Fibroblast of the aortic adventitia (primary cell): Measurements from ENCODE around the gene PLCL1. TPM values are rescaled to one million over a fixed set of nuclear protein-coding genes. Genes with fewer than 3 reads are reported as not detected.
"Not testable (repeated sequence)": the region's sequence is repeated elsewhere in the genome, so short reads cannot be mapped to it uniquely, and the experiment has no call there.

Source experiments
- DNase-seq: peaks from one replicate; pipeline ENCODE4 v3.0.0-alpha.2; 2010; ENCODE audit warnings: low read depth
- H3K4me3 ChIP-seq: 2 replicates; pipeline ENCODE4 v1.5.1; 2011; ENCODE audit warnings: low read depth, mild to moderate bottlenecking, control low read depth, low read length, moderate library complexity
- total RNA-seq: library from RNA; depleted of rRNA; stranded (reverse); fragments of >200 nt; gene quantifications from 2 replicates; pipeline ENCODE4 v1.2.3, GENCODE V29; 2012; ENCODE audit warnings: low replicate concordance
- TF ChIP-seq, protein P1 (sequence below): IDR thresholded peaks from 2 replicates; pipeline ENCODE4 v1.5.1; 2011; ENCODE audit warnings: mild to moderate bottlenecking, low read length, control low read depth, inconsistent platforms; ENCODE audit not compliant: insufficient read depth

Gene PLCL1
- total RNA-seq, 1 donor: 17.7 TPM

DNA sequence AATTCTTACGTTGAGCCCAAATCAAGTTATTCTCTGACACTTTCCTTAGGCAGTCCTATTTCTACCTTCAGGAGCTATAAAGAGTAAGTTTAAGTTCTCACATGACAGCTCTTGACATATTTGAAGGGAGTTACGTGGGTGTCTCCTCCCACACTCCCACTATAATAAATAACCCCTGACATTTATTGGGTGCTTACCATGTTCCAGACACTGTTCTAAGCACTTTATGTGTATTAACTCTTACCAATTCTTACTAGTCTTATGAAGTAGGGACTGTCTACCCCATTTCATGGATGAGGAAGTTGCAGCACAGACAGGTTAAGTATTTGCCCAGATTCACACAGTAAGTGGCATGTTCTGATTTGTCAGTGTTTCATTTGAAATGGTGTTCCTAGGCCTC lies 17.9 kb downstream of the PLCL1 start:
- TF ChIP-seq, protein P1, sequence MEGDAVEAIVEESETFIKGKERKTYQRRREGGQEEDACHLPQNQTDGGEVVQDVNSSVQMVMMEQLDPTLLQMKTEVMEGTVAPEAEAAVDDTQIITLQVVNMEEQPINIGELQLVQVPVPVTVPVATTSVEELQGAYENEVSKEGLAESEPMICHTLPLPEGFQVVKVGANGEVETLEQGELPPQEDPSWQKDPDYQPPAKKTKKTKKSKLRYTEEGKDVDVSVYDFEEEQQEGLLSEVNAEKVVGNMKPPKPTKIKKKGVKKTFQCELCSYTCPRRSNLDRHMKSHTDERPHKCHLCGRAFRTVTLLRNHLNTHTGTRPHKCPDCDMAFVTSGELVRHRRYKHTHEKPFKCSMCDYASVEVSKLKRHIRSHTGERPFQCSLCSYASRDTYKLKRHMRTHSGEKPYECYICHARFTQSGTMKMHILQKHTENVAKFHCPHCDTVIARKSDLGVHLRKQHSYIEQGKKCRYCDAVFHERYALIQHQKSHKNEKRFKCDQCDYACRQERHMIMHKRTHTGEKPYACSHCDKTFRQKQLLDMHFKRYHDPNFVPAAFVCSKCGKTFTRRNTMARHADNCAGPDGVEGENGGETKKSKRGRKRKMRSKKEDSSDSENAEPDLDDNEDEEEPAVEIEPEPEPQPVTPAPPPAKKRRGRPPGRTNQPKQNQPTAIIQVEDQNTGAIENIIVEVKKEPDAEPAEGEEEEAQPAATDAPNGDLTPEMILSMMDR: no peak
- DNase-seq: no peak
- H3K4me3 ChIP-seq: no peak overlapping the region

DNA sequence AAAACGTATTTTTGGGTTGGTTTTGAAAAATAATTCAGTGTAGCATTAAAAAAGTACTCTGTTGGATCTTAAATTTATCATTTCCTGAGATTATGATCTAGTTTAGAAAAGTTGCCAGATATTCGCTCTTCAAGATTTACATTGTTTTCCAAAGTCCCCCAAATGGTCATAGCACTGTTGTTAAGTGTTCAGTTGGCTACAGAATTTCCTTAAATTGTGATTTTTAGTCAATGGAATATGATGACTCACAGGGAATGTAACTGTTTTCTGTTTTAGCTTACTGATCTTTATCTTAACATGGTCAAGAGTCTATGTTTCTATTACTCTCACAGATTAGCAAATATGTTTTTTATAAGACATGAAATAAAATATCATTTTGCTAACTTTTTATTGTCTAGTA lies 23.2 kb downstream of the PLCL1 start:
- H3K4me3 ChIP-seq: no peak overlapping the region
- peak; percentile 73 for DNase-seq
- TF ChIP-seq, protein P1: no peak

DNA sequence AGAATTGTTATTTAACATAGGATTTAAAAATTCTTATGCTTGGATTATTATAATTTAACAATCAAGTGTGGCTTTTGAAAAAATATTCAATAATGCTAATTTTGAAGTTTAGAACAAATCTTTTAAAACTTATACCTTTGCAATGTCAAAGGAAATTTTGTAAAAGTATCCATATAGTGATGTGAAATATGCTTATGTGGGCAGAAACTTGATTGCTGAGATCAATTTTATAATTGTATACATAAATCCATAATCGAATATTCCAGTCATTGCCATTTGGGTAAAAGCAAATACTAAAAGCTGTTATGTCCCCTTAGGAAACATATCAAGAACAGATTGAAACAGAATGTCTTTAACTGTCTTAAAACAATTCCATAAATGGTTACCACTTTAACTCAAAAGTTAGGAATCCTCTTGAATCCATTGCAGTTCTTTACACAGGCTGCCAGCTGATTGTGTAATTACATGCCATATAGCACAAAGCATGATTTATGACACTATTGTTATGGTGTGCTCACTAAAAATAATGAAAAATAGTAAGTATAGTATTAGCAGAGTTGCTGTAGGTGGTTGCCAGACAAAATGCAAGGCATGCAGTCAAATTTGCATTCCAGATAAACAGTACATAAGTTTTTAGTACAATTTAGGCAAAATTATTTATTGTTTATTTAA lies 24.2 kb downstream of the PLCL1 start:
- TF ChIP-seq, protein P1: no peak
- H3K4me3 ChIP-seq: no peak overlapping the region
- peak; percentile 96 for DNase-seq

DNA sequence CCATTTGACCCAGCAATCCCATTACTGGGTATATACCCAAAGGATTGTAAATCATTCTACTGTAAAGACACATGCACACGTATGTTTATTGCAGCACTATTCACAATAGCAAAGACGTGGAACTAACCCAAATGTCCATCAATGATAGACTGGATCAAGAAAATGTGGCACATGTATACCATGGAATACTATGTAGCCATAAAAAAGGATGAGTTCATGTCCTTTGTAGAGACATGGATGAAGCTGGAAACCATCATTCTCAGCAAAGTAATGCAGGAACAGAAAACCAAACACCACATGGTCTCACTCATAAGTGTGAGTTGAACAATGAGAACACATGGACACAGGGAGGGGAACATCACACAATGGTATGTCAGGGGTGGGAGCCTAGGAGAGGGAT lies 30.4 kb downstream of the PLCL1 start:
- not testable (repeated sequence) for DNase-seq, H3K4me3 ChIP-seq

DNA sequence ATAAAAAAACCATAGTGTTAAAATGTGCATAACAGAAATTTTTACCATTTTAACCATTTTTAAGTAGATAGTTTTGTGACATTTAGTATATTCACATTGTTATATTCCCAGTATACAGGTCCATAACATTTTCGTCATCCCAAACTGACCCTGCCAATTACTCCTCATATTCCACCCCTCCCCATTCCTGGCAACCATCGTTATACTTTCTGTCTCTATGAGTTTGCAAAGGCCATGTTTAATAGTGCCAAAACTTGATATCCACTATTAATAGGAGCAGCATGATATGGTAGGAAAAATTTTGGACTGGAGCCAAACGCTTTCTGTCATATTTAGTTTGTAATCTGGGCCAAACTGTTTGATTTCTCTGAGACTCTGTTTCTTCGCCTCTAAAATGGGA lies 30.9 kb downstream of the PLCL1 start:
- TF ChIP-seq, protein P1: no peak
- H3K4me3 ChIP-seq: no peak overlapping the region
- no peak for DNase-seq

DNA sequence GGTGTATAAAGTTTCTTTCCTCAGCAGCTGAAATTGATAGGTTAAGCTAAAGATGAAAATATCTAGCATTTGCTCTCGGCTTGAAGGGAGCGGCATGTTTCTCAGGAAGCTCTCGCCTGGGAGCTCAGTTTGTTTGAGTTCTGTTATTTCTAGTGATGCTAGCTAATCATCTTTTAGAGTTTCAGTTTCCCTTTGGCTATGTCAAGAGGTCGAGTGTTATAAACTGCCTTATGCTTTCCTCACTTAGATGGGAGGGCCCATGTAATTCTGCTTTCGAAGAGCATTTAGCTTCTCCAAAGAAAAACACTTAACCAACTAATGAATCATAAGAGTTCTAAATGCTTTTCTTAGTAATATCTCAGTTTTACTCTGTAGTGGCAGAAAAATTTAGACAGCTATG lies 33.6 kb downstream of the PLCL1 start:
- TF ChIP-seq, protein P1: no peak
- peak; percentile 70 for DNase-seq
- peak overlapping the region; percentile 45 for H3K4me3 ChIP-seq

DNA sequence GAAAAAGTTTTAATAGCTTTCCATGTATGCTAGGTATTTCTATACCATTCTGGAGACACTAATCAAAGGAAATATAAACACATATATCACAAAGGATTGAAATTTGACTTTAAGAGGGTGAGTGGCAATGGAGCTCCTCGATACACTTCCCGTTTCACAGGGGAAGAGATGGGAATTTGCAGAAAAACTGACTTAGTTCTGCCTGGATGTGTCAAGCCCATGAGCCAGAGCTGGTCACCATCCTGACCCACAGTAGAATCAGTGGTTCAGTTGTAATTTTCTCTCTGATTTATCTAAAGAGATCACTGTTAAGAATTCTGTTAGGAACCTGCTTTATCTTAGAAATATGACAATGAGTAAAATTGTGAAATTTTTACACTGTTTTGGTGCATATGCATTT lies 34.2 kb downstream of the PLCL1 start:
- peak; percentile 25 for DNase-seq
- H3K4me3 ChIP-seq: peak overlapping the region; percentile 45
- TF ChIP-seq, protein P1: no peak
